Activated T-cell treated with anti-CD3 and anti-CD28 coated beads, Interleukin-2, amount 50 U/mL, for 72 hours (primary cell): ENCODE data around the gene TBX4. TPM values are rescaled to one million over a fixed set of nuclear protein-coding genes. Genes with fewer than 3 reads are reported as not detected.

Source experiments
- ATAC-seq, 2 donors: fragments of 150-1000 bp; cut with Tn5 transposase; replicated peaks in 1 of 2; 2 replicates each; pipeline ENCODE4 v1.10.0; 2021; ENCODE audit warnings: moderate library complexity in 2 of 2, mild to moderate bottlenecking in 1 of 2
- DNase-seq, 2 donors: peaks; one replicate each; pipeline ENCODE4 v3.0.0; 2021 to 2022; ENCODE audit warnings: mixed read lengths in 1 of 2
- H3K27ac Mint-ChIP-seq: one replicate; pipeline ENCODE4 v1.8.0; 2022; ENCODE audit warnings: mild to moderate bottlenecking, moderate library complexity, mixed read lengths
- H3K27me3 Mint-ChIP-seq: one replicate; pipeline ENCODE4 v1.8.0; 2022; ENCODE audit warnings: low read depth, mixed read lengths
- H3K36me3 Mint-ChIP-seq, 2 donors: one replicate each; pipeline ENCODE4 v1.8.0; 2022; ENCODE audit warnings: mixed read lengths in 2 of 2, mild to moderate bottlenecking in 1 of 2; ENCODE audit not compliant: insufficient read depth in 2 of 2
- H3K4me1 Mint-ChIP-seq: one replicate; pipeline ENCODE4 v1.8.0; 2022; ENCODE audit warnings: low read depth, mixed read lengths
- H3K4me3 Mint-ChIP-seq, 2 donors: one replicate each; pipeline ENCODE4 v1.8.0; 2022; ENCODE audit warnings: mild to moderate bottlenecking in 2 of 2, mixed read lengths in 2 of 2, moderate library complexity in 2 of 2
- H3K9me3 Mint-ChIP-seq, 2 donors: one replicate each; pipeline ENCODE4 v1.8.0; 2022; ENCODE audit warnings: mixed read lengths in 2 of 2
- total RNA-seq, 2 donors: library from RNA; stranded (reverse); gene quantifications; one replicate each; pipeline ENCODE4 v1.2.3, GENCODE V29; 2022

The TBX4 gene
- total RNA-seq, 2 donors from 2014 or later: not detected

DNA sequence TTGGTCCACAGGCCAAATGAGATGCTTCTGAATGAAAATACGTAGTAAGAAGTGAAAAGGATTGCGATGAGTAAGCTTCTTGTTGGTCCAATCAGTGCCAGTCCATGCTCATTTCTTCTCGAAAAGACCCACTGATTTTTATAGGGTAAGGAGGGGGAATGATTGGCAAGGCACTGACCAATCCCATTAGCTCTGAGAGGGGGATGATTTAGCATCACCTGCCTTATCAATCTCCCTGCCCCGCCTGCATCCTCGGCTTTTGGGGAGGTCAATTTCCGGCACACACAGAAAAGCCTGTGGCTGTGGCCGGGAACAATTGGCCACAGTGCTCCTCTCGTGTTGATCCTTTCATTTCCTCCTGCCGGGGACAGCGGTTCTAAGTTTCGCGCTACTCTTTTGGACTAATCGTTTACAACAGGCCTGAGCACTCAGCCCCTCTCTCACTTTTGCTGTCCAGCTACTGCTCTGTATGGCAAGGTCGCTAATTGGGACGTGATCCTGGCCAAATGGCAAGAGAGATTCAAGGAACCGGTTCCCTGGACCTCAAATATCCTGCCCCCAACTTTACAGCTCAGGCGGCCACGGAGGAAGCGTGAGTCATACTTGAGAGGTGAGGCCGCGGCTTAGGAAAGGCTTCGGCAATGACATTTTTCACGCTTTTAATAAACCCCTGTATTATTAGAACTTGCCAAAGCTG is 43.1 kb downstream of the TBX4 start:
- DNase-seq (peak; percentile 3 to 12), ATAC-seq (peak; percentile 81 to 83)
- Mint-ChIP-seq H3K27ac (peak overlapping the region; percentile 14), H3K27me3 (peaks cover 16% of the 10 kb centered on the region), H3K36me3 (no peaks in the 10 kb centered on the region), H3K9me3 (no peaks in the 10 kb centered on the region), H3K4me1 (peaks cover 9% of the 10 kb centered on the region), H3K4me3 (peak overlapping the region; percentile 53 to 67)

DNA sequence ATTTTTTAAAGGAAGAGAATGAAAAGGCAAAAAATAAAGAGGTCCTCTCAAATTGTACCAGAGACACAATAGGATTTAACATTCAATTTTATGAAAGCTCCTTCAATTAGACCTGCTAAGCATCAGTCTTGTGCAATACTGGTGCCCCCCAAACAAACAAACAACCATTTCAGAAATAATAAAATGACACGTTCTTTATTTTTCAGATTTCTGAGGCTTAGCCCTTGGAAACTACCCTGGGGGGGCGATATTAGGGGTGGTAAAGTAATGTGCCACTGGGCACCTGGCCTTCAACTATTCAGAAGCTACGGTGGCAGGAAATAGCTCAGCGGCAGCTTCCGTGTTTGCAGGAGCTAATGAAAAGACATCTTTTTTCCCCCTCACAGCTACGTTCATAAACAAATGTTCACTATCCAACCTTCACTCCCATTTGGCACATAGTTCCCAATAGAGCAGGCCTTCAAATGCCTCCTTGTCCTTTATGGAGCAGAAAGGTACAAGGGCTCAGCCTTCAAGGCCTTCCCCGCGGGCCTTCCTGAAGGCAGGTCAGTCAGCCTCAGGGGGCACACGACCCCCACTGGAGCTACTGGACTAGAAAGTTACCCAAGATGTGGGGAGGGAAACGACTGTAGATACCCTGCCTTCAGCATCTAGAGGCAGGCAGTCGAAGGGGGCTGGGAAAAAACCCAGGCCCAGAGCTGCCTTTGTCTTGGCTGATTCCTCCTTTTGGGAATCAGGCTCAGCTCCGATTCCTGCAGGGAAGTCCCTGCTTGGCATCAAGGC is 44.1 kb downstream of the TBX4 start:
- Mint-ChIP-seq H3K36me3 (no peaks in the 10 kb centered on the region), H3K27ac (no peak overlapping the region), H3K4me1 (peaks cover 9% of the 10 kb centered on the region), H3K27me3 (peaks cover 16% of the 10 kb centered on the region), H3K4me3 (peak overlapping the region in 1 of 2 donors; percentile 53), H3K9me3 (no peaks in the 10 kb centered on the region)
- no peak for ATAC-seq
- DNase-seq: no peak

DNA sequence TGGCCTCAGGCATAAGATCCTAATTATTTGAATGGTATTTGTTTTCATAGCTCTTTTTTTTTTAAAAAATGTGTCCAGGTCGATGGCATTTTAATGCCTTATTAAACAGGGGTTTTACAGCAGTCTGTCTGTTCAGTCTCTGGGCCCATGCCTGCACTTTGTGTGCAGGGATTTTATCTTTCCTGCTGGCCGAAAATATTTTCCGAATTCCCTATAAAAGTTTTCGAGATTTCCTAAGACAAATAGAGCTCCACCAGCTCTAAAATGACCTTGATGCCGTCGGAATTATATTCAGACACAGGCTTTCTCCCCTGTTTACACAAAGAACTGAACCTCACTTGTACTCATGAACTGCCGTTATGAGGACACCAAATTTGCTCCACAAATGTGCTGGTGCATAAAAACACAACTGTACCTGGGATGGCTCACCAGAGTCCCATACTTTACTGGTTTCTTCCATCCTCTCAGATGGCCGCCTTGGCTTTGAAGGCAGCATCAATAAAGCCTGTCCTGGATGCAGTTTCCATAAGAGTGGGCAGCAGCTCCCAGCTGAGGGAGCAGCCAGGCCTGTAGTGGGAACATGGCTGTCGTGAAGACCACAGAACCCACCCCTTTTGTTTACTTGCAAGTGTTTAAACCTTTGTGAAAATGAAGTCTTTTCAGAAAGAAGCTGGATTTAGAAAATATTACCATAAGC is 44.9 kb downstream of the TBX4 start:
- H3K9me3 Mint-ChIP-seq: no peaks in the 10 kb centered on the region
- no peak for ATAC-seq

DNA sequence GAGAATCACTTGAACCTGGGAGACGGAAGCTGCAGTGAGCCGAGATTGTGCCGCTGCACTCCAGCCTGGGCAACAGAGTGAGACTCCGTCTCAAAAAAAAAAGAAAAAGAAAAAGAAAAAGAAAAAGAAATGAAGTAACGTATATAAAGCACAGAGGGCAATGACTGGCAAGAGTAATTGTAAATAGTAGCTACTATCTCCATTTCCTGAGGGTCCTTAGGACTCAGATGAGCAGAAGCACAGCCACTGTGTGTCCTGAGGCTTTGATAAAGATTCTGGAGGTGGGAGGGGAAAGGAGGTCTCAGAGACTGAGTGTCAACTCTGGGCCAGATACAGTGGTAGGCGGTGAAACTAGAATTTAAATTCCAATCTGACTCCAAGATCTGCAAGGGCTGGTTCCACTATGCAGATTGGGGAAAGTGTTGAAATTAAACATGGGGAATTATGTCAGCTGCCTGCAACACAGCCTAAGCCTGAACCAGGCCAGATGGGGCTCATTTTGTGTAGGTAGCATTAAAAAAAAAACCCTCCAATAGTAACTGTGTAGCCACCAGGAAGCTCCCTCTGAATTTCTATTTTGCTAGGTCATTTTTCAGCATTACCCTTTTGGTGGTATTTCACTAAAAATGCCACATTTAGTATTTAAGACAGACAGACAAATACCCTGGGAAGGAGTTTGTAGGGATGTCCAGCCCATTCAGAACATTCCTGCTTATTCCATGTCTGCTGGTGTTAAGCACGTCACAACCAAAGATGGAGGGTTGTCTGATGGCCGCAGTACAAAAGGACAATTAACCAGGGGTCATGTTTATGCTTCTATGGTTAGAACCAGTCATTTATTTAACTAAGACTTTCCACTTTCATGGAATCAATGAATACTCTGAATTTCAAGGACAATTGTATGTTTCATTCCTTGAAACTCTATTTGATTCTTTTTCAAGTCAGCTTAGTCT is 46.1 kb downstream of the TBX4 start:
- no peak overlapping the region for H3K4me3 Mint-ChIP-seq
- H3K9me3 Mint-ChIP-seq: no peaks in the 10 kb centered on the region
- ATAC-seq (no peak), DNase-seq (no peak)
- no peaks in the 10 kb centered on the region for H3K36me3 Mint-ChIP-seq
- H3K4me1 Mint-ChIP-seq: peaks cover 9% of the 10 kb centered on the region
- peaks cover 19% of the 10 kb centered on the region for H3K27me3 Mint-ChIP-seq
- no peak overlapping the region for H3K27ac Mint-ChIP-seq

More for the DNA sequence above, 44.9 kb downstream of the TBX4 start:
- H3K27ac Mint-ChIP-seq: no peak overlapping the region
- no peak overlapping the region for H3K4me3 Mint-ChIP-seq
- H3K27me3 Mint-ChIP-seq: peaks cover 22% of the 10 kb centered on the region
- peaks cover 9% of the 10 kb centered on the region for H3K4me1 Mint-ChIP-seq
- no peak for DNase-seq
- no peaks in the 10 kb centered on the region for H3K36me3 Mint-ChIP-seq

DNA sequence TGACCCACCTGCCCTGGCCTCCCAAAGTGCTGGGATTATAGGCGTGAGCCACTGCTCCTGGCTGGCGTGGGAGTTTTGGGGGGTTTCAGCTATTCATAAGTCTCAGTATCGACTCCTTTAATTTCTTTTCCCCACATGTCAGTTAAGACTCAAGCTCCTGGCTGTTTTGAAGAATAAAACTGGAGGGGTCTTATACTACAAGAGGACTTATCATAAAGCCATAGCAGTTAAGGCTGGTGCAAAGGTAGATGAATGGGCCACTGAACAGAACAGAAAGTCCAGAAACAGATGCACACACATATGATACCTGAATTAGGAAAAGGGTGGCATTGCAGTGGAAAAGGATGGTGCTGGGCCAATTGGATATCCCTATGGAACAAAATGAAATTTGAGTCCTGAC is 47.4 kb downstream of the TBX4 start:
- no peak overlapping the region for H3K4me3 Mint-ChIP-seq
- no peaks in the 10 kb centered on the region for H3K36me3 Mint-ChIP-seq
- no peak overlapping the region for H3K27ac Mint-ChIP-seq
- peaks cover 22% of the 10 kb centered on the region for H3K27me3 Mint-ChIP-seq
- ATAC-seq (no peak), DNase-seq (no peak)
- peaks cover 12% of the 10 kb centered on the region for H3K4me1 Mint-ChIP-seq
- no peaks in the 10 kb centered on the region for H3K9me3 Mint-ChIP-seq

DNA sequence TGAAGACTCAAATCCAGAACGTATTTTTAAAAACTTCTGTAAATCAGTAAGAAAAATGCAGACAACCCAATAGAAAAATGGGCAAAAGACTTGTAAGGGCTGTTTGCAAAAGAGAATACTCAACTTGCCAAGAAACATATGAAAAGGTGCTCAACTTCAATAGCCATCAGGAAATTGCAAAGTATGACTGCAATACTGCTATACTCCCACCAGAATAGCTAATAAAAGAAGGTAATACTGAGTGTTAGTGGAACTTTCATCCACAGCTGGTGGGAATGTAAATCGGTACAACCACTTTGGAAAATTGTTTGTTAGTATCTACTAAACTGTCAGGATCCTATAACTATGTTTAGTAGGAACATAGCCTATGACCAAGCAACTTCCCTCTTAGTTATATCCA is 48.1 kb downstream of the TBX4 start:
- Mint-ChIP-seq H3K27me3 (peaks cover 28% of the 10 kb centered on the region), H3K4me3 (no peak overlapping the region), H3K4me1 (peaks cover 16% of the 10 kb centered on the region), H3K36me3 (no peaks in the 10 kb centered on the region), H3K9me3 (no peaks in the 10 kb centered on the region), H3K27ac (no peak overlapping the region)
- DNase-seq: no peak
- ATAC-seq: no peak

DNA sequence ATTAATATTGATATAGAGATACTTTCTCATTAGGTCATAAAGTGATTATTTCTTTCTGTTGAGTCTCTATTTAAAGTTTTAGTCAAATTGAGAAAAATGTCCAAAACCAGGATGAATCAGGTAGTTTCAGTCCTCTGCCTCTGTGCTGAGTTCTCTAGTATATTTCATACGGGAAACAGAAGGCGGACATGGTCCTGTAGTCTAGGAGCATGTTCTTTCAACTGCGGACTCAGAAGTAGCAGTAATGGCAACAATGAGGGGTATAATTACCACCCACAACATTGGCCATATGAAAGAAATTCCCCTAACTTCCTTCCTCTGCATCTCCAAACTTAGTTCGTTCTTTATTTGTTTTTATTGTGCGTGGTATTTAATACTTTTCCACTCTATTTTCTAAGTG is 50.1 kb downstream of the TBX4 start:
- Mint-ChIP-seq H3K27ac (no peak overlapping the region), H3K36me3 (no peaks in the 10 kb centered on the region), H3K9me3 (no peaks in the 10 kb centered on the region), H3K4me1 (peaks cover 8% of the 10 kb centered on the region), H3K27me3 (peaks cover 42% of the 10 kb centered on the region), H3K4me3 (no peak overlapping the region)
- ATAC-seq: no peak
- DNase-seq: no peak

DNA sequence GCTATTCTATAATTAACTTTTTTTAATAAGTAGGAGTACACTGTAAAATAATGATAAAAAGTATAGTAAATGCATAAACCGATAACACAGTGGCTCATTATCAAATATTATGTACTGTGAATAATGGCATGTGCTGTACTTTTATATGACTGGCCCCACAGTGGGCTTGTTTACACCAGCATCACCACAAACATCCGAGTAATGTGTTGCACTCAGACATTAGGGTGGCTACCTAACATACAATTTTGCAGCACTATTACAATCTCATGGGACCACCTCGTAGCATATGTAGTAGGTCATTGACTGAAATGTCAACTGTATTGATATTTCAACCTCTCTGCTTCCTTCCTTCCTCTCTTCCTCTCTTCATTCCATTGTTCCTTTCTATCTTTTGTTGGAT is 51.7 kb downstream of the TBX4 start:
- peaks cover 45% of the 10 kb centered on the region for H3K27me3 Mint-ChIP-seq
- H3K4me1 Mint-ChIP-seq: peaks cover 8% of the 10 kb centered on the region
- H3K4me3 Mint-ChIP-seq: no peak overlapping the region
- ATAC-seq (no peak), DNase-seq (no peak)
- H3K36me3 Mint-ChIP-seq: no peaks in the 10 kb centered on the region
- H3K27ac Mint-ChIP-seq: no peak overlapping the region
- H3K9me3 Mint-ChIP-seq: no peaks in the 10 kb centered on the region

DNA sequence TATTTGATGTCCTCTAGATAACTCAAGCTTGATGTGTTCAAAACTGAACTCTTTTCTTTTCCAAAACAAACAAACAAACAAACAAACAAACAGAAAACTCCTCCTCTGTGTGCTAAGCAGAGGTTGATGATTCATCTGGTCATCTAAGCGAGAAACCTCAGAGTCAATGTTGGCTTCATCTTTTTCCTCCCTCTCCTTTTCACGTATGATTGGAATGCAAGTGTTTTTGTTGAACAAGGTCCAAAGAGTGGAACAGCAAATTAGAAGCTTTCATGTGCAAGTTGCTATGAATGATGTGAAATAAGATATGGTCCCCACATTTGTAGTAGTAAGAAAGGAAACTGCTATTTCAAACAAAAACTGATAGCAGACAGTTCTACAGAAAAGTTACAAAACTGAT is 52.5 kb downstream of the TBX4 start:
- H3K4me3 Mint-ChIP-seq: no peak overlapping the region
- no peak for DNase-seq
- no peak overlapping the region for H3K27ac Mint-ChIP-seq
- peaks cover 45% of the 10 kb centered on the region for H3K27me3 Mint-ChIP-seq
- H3K36me3 Mint-ChIP-seq: no peaks in the 10 kb centered on the region
- ATAC-seq: no peak
- H3K9me3 Mint-ChIP-seq: no peaks in the 10 kb centered on the region
- H3K4me1 Mint-ChIP-seq: peaks cover 8% of the 10 kb centered on the region

DNA sequence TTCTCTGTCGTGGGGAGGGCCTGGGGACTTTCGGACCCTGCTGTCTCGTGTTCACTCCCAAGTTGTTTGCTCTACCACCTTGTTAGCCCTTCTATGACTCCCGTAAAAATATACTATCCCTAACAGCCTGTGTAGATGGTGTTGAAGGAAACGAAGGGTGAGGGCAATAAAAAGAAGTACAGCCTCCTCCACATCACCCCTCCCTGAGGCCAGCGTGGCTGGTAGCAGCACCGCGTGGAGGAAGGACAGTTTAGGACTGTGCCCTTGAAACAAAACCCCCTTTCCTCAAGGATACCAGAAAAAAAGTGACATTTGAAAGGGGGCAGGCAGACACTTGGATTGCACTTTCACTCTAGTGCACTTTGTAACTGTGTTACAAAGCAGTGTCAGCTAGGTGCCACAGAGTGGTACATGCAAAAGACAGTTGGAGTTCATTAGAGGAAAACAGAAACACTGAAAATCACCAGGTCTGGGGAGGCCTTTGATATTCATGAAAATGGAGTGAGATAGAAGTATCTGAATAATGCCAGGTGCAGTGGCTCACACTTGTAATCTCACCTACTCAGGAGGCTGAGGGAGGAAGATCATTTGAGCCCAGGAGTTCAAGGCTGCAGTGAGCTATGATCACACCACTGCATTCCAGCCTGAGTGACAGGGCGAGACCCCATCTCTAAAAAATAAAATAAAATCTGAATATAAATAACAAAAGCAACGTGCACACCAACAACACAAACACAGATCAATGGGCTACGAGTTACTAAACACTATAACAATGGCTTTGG is 53.8 kb downstream of the TBX4 start:
- no peak for DNase-seq
- H3K4me1 Mint-ChIP-seq: peaks cover 8% of the 10 kb centered on the region
- H3K36me3 Mint-ChIP-seq: no peaks in the 10 kb centered on the region
- no peak overlapping the region for H3K4me3 Mint-ChIP-seq
- no peaks in the 10 kb centered on the region for H3K9me3 Mint-ChIP-seq
- peaks cover 45% of the 10 kb centered on the region for H3K27me3 Mint-ChIP-seq
- H3K27ac Mint-ChIP-seq: no peak overlapping the region
- no peak for ATAC-seq

DNA sequence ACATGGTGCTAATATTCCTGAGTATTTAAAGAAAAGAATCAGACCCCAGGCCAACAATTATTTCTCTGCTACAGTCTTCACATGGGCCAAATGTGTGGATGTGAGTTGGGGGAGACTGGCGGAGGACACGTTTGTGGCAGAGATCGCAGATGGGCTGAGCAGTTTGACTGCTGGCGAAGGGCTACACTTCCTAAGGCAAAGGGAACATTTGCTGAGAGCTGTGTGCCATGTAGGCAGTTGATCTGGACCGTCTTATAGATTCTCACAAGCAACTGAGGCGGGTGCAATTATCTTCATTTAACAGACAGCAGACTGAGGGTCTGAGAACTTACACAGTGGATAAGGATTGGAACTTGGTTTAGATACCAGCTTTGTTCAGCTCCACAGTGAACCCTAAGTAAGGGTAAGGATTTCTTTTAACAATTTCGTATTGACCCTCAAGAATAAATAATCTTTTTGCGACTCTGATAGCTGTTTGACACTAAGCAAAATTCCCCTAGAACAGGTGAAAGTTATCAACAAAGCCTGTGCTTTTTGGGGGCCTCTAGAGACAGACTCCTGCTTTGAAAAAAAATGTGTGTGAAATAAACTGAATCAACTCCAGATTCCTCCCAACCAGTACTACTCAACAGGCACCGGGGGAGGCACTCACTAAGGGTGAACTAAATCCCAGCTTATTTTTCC is 55.3 kb downstream of the TBX4 start:
- ATAC-seq (no peak), DNase-seq (no peak)
- H3K27me3 Mint-ChIP-seq: peaks cover 36% of the 10 kb centered on the region
- peaks cover 8% of the 10 kb centered on the region for H3K4me1 Mint-ChIP-seq
- H3K9me3 Mint-ChIP-seq: no peaks in the 10 kb centered on the region
- H3K36me3 Mint-ChIP-seq: no peaks in the 10 kb centered on the region
- no peak overlapping the region for H3K4me3 Mint-ChIP-seq
- no peak overlapping the region for H3K27ac Mint-ChIP-seq
